Measurements from ENCODE around the gene MTMR3.

The MTMR3 gene

GRCh38 chr22:29838599-29838956 is 44.4 kb upstream of the MTMR3 start:
- Histone ChIP-seq H3K27ac (ENCODE audit: low read depth, low read length) (no peak overlapping the region), H3K23ac (ENCODE audit: low read length) (no peak overlapping the region), H3K4me1 (ENCODE audit: control insufficient read depth, low read depth, low read length) (peaks cover 5% of the 10 kb centered on the region), H3K4me2 (ENCODE audit: low read length) (peak overlapping the region; percentile 46), H3K36me3 (ENCODE audit: control insufficient read depth, insufficient read depth, low read length) (no peaks in the 10 kb centered on the region), H3K27me3 (ENCODE audit: insufficient read depth, low read length, poor library complexity) (no peaks in the 10 kb centered on the region), H2AK5ac (ENCODE audit: low read length) (no peak overlapping the region), H4K5ac (ENCODE audit: low read length) (no peak overlapping the region), H4K8ac (ENCODE audit: low read depth, low read length) (peak overlapping the region; percentile 90), H3K79me1 (ENCODE audit: low read length) (peaks cover 7% of the 10 kb centered on the region), H3K4ac (ENCODE audit: low read depth, low read length) (no peak overlapping the region), H2BK5ac (ENCODE audit: low read length) (no peak overlapping the region), H3K56ac (ENCODE audit: low read length) (peak overlapping the region; percentile 69), H3K4me3 (ENCODE audit: low read length) (no peak overlapping the region), H2BK15ac (replicated peaks; ENCODE audit: low read depth) (no peak overlapping the region), H3K9ac (ENCODE audit: low read length) (peak overlapping the region; percentile 43), H3K18ac (ENCODE audit: low read length) (peak overlapping the region; percentile 88), H2BK120ac (ENCODE audit: low read depth, low read length) (no peak overlapping the region), H3K79me2 (ENCODE audit: control insufficient read depth, insufficient read depth, low read length) (peaks cover 3% of the 10 kb centered on the region)
- no peak for DNase-seq
- WGBS (ENCODE audit: extremely low coverage, insufficient coverage, low lambda C conversion rate), result no CpG with 5 or more reads among the region's 5 CpGs

DNA sequence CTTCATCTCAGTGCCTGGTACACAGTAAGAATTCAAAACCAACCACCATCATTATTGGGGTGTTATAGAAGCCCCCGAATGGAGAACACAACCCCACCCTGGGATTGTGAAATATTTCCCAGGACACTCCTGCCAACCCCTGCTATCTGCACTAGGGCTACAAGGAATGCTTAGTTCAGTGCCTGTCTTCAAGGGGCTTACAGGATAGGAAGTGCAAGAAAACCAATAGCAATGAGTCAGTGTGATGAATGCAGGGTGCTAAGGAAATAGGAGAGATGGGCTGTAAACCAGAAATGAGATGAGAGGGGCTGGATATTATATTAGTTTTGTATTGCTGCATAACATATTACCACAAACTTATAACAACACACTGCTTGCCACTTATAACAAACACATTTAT is 43.9 kb upstream of the MTMR3 start:
- no CpG with 5 or more reads among the region's 1 CpG for WGBS (ENCODE audit: extremely low coverage, insufficient coverage, low lambda C conversion rate)
- no peak overlapping the region for H3K4ac ChIP-seq (ENCODE audit: low read depth, low read length)
- H2BK5ac ChIP-seq (ENCODE audit: low read length), result no peak overlapping the region
- H3K56ac ChIP-seq (ENCODE audit: low read length), result no peak overlapping the region
- no peak overlapping the region for H2BK15ac ChIP-seq (replicated peaks; ENCODE audit: low read depth)
- peaks cover 5% of the 10 kb centered on the region for H3K4me1 ChIP-seq (ENCODE audit: control insufficient read depth, low read depth, low read length)
- no peak overlapping the region for H3K18ac ChIP-seq (ENCODE audit: low read length)
- no peak overlapping the region for H4K8ac ChIP-seq (ENCODE audit: low read depth, low read length)
- no peaks in the 10 kb centered on the region for H3K36me3 ChIP-seq (ENCODE audit: control insufficient read depth, insufficient read depth, low read length)
- H3K79me1 ChIP-seq (ENCODE audit: low read length), result peaks cover 7% of the 10 kb centered on the region
- H3K23ac ChIP-seq (ENCODE audit: low read length), result no peak overlapping the region
- no peak overlapping the region for H3K9ac ChIP-seq (ENCODE audit: low read length)
- peaks cover 3% of the 10 kb centered on the region for H3K79me2 ChIP-seq (ENCODE audit: control insufficient read depth, insufficient read depth, low read length)
- H3K27me3 ChIP-seq (ENCODE audit: insufficient read depth, low read length, poor library complexity), result no peaks in the 10 kb centered on the region
- H2AK5ac ChIP-seq (ENCODE audit: low read length), result no peak overlapping the region
- no peak overlapping the region for H2BK120ac ChIP-seq (ENCODE audit: low read depth, low read length)
- no peak overlapping the region for H4K5ac ChIP-seq (ENCODE audit: low read length)
- H3K27ac ChIP-seq (ENCODE audit: low read depth, low read length), result no peak overlapping the region
- H3K4me2 ChIP-seq (ENCODE audit: low read length), result no peak overlapping the region
- DNase-seq, result no peak
- no peak overlapping the region for H3K4me3 ChIP-seq (ENCODE audit: low read length)

- H3K18ac ChIP-seq (ENCODE audit: low read length), result no peak overlapping the region
- H3K4me2 ChIP-seq (ENCODE audit: low read length), result no peak overlapping the region
- no peak overlapping the region for H2BK15ac ChIP-seq (replicated peaks; ENCODE audit: low read depth)
- H3K23ac ChIP-seq (ENCODE audit: low read length), result no peak overlapping the region
- no peak overlapping the region for H2BK5ac ChIP-seq (ENCODE audit: low read length)
- H3K4me1 ChIP-seq (ENCODE audit: control insufficient read depth, low read depth, low read length), result peaks cover 5% of the 10 kb centered on the region
- no peak overlapping the region for H4K5ac ChIP-seq (ENCODE audit: low read length)
- peaks cover 3% of the 10 kb centered on the region for H3K79me2 ChIP-seq (ENCODE audit: control insufficient read depth, insufficient read depth, low read length)
- H3K4me3 ChIP-seq (ENCODE audit: low read length), result no peak overlapping the region
- H4K8ac ChIP-seq (ENCODE audit: low read depth, low read length), result no peak overlapping the region
- H3K56ac ChIP-seq (ENCODE audit: low read length), result no peak overlapping the region
- no peak overlapping the region for H3K9ac ChIP-seq (ENCODE audit: low read length)
- H2AK5ac ChIP-seq (ENCODE audit: low read length), result no peak overlapping the region
- H2BK120ac ChIP-seq (ENCODE audit: low read depth, low read length), result no peak overlapping the region
- no peak overlapping the region for H3K27ac ChIP-seq (ENCODE audit: low read depth, low read length)
- H3K36me3 ChIP-seq (ENCODE audit: control insufficient read depth, insufficient read depth, low read length), result no peaks in the 10 kb centered on the region
- H3K27me3 ChIP-seq (ENCODE audit: insufficient read depth, low read length, poor library complexity), result no peaks in the 10 kb centered on the region
- no peak overlapping the region for H3K4ac ChIP-seq (ENCODE audit: low read depth, low read length)
- DNase-seq, result peak; percentile 37
- H3K79me1 ChIP-seq (ENCODE audit: low read length), result peaks cover 7% of the 10 kb centered on the region
Observed at GRCh38 chr22:29840498-29840897, 42.5 kb upstream of the MTMR3 start.

DNA sequence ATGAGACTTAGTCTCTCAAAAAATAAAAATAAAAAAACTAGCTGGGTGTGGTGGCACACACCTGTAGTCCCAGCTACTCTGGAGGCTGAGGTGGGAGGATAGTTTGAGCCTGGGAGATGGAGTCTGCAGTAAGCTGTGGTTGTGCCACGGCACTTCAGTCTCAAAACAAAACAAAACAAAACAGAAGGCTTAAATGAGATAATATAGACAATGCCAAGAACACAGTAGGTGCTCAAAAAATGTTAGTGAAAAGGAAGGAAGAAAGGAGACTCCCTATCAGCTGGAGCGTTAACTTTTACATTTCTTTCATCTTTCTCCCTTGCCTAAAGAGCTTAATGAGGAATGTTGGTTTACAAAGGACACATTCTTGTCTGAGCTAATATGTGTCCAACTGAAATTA is 40.8 kb upstream of the MTMR3 start:
- Histone ChIP-seq H3K36me3 (ENCODE audit: control insufficient read depth, insufficient read depth, low read length) (no peaks in the 10 kb centered on the region), H3K56ac (ENCODE audit: low read length) (no peak overlapping the region), H3K27ac (ENCODE audit: low read depth, low read length) (no peak overlapping the region), H3K79me2 (ENCODE audit: control insufficient read depth, insufficient read depth, low read length) (peaks cover 3% of the 10 kb centered on the region), H3K79me1 (ENCODE audit: low read length) (peaks cover 6% of the 10 kb centered on the region), H2BK5ac (ENCODE audit: low read length) (no peak overlapping the region), H4K5ac (ENCODE audit: low read length) (no peak overlapping the region), H2BK120ac (ENCODE audit: low read depth, low read length) (no peak overlapping the region), H3K18ac (ENCODE audit: low read length) (no peak overlapping the region), H2AK5ac (ENCODE audit: low read length) (no peak overlapping the region), H3K4me2 (ENCODE audit: low read length) (no peak overlapping the region), H3K27me3 (ENCODE audit: insufficient read depth, low read length, poor library complexity) (no peaks in the 10 kb centered on the region), H2BK15ac (replicated peaks; ENCODE audit: low read depth) (no peak overlapping the region), H3K4me3 (ENCODE audit: low read length) (no peak overlapping the region), H4K8ac (ENCODE audit: low read depth, low read length) (no peak overlapping the region), H3K9ac (ENCODE audit: low read length) (no peak overlapping the region), H3K4ac (ENCODE audit: low read depth, low read length) (no peak overlapping the region), H3K4me1 (ENCODE audit: control insufficient read depth, low read depth, low read length) (peaks cover 5% of the 10 kb centered on the region), H3K23ac (ENCODE audit: low read length) (no peak overlapping the region)
- DNase-seq, result no peak
- WGBS (ENCODE audit: extremely low coverage, insufficient coverage, low lambda C conversion rate), result no CpG with 5 or more reads among the region's 2 CpGs

DNA sequence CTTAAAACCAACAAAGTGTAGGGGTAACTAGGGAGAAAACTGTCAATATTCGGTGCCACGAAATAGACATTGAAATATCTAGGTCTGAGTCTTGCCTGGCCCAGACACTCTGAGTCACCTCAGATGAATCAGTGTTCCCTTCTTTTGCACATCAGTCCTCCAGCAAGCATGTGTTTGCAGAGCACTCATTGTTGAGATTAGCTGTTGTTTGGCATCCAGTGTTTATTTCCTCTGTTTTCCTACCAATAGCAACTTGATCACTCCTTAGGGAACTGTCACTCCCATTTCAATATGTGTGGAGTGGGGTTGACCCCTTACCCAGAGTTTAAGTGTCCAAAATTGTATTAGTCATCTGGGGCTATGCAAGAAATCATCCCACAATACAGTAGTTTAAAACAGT is 40.2 kb upstream of the MTMR3 start:
- Histone ChIP-seq H3K9ac (ENCODE audit: low read length) (no peak overlapping the region), H3K4me3 (ENCODE audit: low read length) (no peak overlapping the region), H3K56ac (ENCODE audit: low read length) (no peak overlapping the region), H3K23ac (ENCODE audit: low read length) (no peak overlapping the region), H3K27ac (ENCODE audit: low read depth, low read length) (no peak overlapping the region), H3K79me2 (ENCODE audit: control insufficient read depth, insufficient read depth, low read length) (no peaks in the 10 kb centered on the region), H2BK15ac (replicated peaks; ENCODE audit: low read depth) (no peak overlapping the region), H3K4me1 (ENCODE audit: control insufficient read depth, low read depth, low read length) (peaks cover 2% of the 10 kb centered on the region), H3K79me1 (ENCODE audit: low read length) (peaks cover 1% of the 10 kb centered on the region), H2AK5ac (ENCODE audit: low read length) (no peak overlapping the region), H4K5ac (ENCODE audit: low read length) (no peak overlapping the region), H3K27me3 (ENCODE audit: insufficient read depth, low read length, poor library complexity) (no peaks in the 10 kb centered on the region), H4K8ac (ENCODE audit: low read depth, low read length) (no peak overlapping the region), H3K36me3 (ENCODE audit: control insufficient read depth, insufficient read depth, low read length) (no peaks in the 10 kb centered on the region), H2BK5ac (ENCODE audit: low read length) (no peak overlapping the region), H3K4ac (ENCODE audit: low read depth, low read length) (no peak overlapping the region), H3K18ac (ENCODE audit: low read length) (no peak overlapping the region), H2BK120ac (ENCODE audit: low read depth, low read length) (no peak overlapping the region), H3K4me2 (ENCODE audit: low read length) (no peak overlapping the region)
- no CpG with 5 or more reads among the region's 2 CpGs for WGBS (ENCODE audit: extremely low coverage, insufficient coverage, low lambda C conversion rate)
- peak; percentile 24 for DNase-seq

DNA sequence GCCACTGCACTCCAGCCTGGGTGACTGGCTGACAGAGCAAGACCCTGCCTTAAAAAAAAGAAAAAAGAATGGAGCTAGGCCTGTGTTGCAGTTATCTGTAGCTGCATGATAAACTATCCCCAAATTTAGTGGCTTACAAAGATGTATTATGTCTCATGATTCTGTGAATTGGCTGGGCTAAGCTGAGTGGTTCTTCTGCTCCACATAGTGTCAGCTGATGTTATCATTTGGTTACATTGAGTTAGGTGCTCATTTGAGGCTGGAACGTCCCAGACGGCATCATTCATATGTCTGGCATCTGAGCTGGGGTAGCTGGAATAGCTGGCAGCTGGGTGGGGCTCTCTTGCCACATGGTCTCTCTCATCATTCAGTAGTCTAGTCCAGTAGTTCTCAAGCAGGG is 36.7 kb upstream of the MTMR3 start:
- H3K4ac ChIP-seq (ENCODE audit: low read depth, low read length), result no peak overlapping the region
- H3K27me3 ChIP-seq (ENCODE audit: insufficient read depth, low read length, poor library complexity), result no peaks in the 10 kb centered on the region
- no peak overlapping the region for H3K18ac ChIP-seq (ENCODE audit: low read length)
- no peak for DNase-seq
- no peak overlapping the region for H3K27ac ChIP-seq (ENCODE audit: low read depth, low read length)
- no peaks in the 10 kb centered on the region for H3K79me1 ChIP-seq (ENCODE audit: low read length)
- WGBS (ENCODE audit: extremely low coverage, insufficient coverage, low lambda C conversion rate), result no CpG with 5 or more reads among the region's 2 CpGs
- no peak overlapping the region for H2BK120ac ChIP-seq (ENCODE audit: low read depth, low read length)
- H4K5ac ChIP-seq (ENCODE audit: low read length), result no peak overlapping the region
- no peak overlapping the region for H2BK15ac ChIP-seq (replicated peaks; ENCODE audit: low read depth)
- no peaks in the 10 kb centered on the region for H3K79me2 ChIP-seq (ENCODE audit: control insufficient read depth, insufficient read depth, low read length)
- H3K56ac ChIP-seq (ENCODE audit: low read length), result no peak overlapping the region
- H2AK5ac ChIP-seq (ENCODE audit: low read length), result no peak overlapping the region
- H3K4me3 ChIP-seq (ENCODE audit: low read length), result no peak overlapping the region
- H3K9ac ChIP-seq (ENCODE audit: low read length), result no peak overlapping the region
- H3K4me2 ChIP-seq (ENCODE audit: low read length), result no peak overlapping the region
- no peak overlapping the region for H3K23ac ChIP-seq (ENCODE audit: low read length)
- H2BK5ac ChIP-seq (ENCODE audit: low read length), result no peak overlapping the region
- H3K36me3 ChIP-seq (ENCODE audit: control insufficient read depth, insufficient read depth, low read length), result no peaks in the 10 kb centered on the region
- H4K8ac ChIP-seq (ENCODE audit: low read depth, low read length), result no peak overlapping the region
- no peaks in the 10 kb centered on the region for H3K4me1 ChIP-seq (ENCODE audit: control insufficient read depth, low read depth, low read length)
